NCI-H2227 (cell line): Measurements from ENCODE around the gene KRT13.

Experiments used
- DNase-seq: peaks from one replicate; lab custom pipeline; 2025; ENCODE audit not compliant: unreplicated experiment; lab: John Stamatoyannopoulos, UW

KRT13 gene

DNA sequence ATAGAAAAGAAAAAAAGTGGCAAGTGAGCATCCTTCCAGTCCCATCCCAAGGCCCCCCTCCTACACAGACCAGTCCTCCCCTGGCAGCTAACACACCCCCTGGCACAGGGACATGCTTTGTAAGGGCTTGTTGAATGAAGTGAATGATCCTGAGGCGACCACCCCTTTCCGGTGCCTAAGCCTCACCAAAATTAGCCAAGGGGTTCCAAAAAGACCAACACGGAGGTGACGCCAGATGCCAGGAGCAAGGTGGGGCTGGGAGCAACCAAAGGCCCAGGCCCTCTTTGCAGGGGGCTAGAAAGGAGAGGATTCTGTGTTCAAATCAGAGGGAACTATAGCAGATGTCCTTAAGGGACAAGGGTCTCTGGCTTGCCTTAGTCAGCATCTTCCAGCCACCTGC, 30.0 kb downstream of the KRT13 start:
- no peak for DNase-seq

DNA sequence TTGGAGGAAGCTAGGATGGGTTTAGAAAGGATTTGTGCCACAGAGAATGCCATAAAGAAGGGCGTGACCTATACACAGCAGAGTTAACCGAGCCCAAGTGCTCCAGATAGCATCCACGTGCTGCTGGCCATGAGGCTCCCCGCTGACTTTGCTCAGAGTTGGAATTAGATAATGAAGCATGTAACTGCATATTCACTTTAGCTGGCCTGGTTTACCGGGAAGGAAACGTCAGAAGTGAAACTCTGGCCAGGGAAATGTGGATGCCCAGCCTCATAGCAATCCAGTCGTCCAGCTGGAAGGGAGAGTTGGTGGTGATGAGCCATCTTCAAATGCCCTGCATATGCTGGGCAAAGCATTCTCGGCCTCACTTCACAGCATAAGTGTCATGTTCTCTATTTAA, 30.5 kb downstream of the KRT13 start:
- DNase-seq = no peak

DNA sequence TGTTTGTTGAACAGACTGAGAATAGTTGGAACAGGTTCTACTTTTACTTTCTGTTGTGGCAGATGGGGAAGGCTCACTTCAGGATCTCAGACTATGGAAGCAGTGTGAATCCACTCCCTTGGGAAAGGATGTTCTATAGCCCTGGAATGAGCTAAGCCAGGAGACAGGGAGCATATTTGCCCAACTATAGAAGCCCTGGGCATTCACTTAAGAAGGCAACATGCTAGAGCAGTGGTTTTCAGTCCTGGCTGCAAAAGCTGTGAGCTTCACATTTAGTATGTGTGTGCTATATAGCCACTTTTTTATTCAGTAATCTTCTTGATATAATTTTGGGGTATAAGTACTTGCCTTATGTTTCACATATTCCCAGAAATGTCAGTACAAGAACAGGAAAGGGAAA, 37.1 kb downstream of the KRT13 start:
- DNase-seq = no peak

DNA sequence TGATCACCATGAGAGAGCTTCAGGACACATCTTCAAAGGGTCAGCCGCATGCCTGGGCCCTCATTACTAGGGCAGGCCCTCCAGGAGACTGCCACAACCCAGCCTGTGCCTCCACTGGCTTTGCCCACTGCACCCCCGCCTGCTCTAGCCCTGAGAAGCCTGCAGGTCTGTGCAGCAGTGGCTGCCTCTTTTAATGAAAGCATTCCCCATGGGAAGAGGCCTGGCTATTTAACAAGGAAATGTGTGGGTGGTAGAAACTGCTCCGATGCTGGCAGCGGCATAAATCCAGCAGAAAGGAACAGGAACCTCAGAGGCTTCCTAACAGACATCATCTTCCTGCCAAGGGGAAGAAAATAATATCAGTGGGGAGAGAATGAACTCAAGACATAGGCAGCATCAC, 37.9 kb downstream of the KRT13 start:
- DNase-seq = no peak

DNA sequence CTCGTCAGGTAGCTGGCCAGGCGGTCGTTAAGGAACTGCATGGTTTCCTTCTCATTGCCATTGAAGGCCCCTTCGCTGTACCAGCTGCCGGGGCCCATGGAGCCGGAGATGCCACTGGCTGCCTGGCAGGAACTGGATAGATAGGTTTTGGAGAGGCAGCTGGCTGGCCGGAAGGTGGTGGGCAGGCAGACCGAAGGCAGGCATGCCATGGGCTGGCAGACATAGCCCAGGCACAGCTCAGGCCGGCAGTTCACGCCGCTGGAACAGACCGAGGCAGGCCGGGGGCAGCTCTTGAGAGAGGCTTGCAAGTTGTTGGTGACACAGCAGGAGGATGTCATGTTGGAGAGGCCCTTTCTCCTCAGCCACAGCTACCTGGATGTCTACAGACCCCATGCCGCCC, 38.4 kb downstream of the KRT13 start, which contains the start of gene KRT32:
TSS of gene KRT32 (minus strand) at position 399 of the 400 bp plus-strand sequence. CDS start at position 338, 61 bp downstream.
- DNase-seq = no peak

DNA sequence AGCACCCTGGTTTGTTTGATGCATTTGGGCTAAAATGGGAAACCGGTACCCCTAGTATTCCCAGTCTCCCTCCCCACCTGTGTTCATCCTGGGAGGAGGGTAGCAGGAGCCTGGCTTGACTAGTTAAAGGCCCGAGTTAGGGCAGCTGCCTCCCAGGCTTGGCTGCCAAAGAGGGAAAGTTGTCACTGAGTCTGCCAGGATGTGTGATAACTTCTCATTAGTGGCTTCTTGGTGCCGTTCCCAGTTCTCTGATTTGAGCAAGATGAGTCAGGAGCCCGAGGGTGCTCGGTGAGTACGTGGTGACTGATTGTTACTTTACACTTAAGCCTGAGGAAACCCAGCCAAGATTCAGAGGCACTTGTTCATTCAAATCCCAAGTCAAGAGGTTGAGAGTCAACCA, 40.7 kb downstream of the KRT13 start:
- DNase-seq = no peak

DNA sequence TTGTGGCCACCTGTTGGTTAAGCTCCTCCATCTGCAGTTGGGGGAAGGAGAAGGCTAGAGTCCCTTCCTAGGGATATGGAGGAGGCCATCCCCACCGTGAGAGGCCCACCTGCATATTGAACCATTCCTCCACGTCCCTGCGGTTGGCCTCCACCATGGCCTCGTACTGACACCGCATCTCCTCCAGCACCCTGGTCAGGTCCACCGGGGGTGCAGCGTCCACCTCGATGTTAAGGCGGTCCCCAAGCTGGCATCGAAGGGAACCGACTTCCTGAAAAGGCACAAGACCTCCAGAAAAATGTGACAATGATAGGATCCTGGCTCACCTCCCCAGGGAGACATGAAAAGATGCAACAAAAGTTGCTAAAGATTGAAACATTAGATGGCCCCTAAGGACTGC, 41.2 kb downstream of the KRT13 start:
- no peak for DNase-seq

DNA sequence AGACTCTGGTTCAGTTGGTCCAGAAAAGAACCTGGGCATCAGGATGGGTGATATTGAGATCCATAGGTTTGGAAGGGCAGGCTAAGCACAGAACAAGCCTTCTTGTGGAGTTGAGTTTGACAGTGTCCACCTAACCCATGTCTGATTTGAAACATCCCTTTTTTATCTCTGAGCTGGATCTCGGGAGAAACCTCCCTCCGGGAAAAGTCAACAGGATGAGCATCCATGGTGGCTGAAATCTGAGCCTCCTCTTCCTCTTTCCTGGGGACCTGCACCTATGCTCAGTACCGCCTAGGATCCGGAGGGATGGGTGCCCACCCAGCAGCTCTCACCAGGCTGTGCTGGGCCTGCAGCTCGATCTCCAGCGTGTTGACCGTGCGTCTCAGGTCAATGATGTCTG, 41.7 kb downstream of the KRT13 start:
- DNase-seq = no peak

DNA sequence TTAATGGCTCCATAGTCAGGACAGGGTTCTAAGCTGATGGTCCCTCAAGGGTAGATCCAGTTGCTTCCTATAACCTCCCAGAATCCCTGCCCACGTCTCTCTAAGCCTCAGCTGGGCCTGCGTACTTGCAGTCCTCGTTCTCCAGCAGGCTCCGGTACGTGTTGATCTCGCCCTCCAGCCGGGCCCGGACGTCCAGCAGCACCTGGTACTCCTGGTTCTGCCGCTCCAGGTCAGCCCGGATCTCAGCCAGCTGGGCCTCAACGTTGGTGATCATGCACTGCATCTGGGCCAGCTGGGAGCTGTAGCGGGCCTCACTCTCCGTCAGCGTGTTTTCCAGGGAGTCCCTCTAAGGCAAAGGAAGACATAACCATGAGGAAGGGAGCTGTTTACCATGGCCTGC, 42.7 kb downstream of the KRT13 start:
- no peak for DNase-seq

DNA sequence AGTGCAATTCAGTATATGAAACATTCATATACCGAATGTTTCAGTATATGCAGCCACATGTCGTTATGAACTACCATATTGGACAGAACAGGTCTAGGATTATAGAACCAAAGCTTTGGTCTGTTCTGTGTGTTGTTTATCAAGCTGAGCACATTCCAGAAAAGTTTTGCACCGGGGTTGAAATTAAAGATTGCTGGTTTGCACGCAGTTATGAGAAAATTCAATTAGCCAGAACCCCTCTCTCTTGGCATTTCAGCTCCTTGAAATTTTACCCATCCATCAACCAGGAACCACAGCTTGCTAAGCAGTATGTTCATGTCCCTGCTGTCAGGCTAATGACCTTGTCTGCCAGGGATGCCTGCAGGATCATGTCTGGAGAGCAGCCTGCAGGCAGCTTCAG, 47.7 kb downstream of the KRT13 start:
- no peak for DNase-seq

DNA sequence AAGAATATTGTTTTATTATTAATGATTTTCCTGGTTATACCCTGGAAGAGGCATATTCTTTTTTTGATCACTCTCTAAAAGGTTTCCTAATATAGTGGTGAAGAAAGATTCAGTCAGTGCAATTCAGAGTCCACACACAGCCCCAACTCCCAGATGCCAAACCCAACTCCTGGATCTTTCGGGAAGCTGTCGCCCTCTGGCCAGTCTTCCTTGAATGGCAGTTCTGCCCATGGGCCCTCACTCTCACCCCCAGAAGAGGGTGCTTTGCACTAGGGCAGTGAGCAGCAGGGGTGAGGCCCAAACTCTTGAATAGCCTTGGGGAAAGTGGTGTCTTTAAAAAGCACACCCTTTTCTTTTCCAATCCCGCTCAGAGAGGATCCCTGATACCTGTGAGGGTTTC, 49.2 kb downstream of the KRT13 start:
- DNase-seq = no peak

DNA sequence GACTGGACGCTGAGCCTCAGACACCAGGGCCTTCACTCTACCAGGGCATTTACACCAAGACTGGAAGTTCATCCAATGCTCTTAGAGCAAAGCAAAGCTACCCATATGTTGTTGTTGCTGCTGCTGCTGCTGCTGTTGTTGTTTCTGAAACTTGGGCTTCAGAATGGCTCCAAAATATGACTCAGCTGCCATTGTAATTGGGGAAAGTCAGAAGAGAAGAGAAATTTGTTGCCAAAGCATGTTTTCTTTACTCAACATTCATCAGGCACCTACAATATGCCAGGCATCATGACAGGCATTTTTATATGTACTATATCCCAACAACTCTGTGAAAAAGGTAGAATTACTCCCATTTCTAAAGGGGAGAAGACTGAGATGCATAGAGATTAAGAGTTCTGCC, 50.2 kb downstream of the KRT13 start:
- no peak for DNase-seq

DNA sequence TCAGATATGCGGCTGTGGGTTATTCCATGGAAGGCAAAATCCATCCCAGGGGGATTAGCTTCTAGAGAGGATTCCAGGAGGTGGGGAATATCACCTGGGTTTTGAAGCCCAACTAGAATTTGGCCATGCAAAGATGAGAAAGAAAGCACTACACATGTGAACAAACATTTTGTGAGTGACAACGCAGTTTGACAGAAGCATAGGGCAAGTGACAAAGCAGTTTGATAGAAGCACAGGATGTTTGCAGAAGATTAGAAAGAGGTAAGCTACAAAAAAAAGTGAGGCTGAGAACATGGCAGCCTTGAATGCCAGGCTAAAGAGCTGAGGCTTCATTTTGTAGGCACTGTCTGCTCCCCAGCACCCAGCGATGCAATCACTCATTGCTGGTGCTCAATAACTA, 52.3 kb downstream of the KRT13 start:
- DNase-seq = no peak

DNA sequence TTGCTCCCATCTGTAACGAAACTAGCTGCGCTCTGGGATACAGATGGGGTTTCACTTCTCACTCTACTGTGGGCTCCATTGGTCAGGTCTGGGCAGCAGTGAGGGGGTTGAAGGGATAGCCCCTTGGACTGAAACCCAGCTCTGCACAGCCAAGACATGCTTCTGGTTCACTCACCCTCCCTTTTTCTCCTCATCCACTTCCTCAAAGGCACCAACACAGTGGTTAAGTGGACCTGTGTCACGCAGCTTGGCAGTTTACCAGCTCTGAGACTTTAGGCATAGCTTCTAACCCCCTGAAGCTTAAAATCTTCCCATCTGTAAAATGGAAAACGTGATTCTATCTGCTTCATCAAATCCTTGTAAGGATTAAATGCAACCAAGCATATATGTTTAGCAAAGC, 53.1 kb downstream of the KRT13 start:
- no peak for DNase-seq

DNA sequence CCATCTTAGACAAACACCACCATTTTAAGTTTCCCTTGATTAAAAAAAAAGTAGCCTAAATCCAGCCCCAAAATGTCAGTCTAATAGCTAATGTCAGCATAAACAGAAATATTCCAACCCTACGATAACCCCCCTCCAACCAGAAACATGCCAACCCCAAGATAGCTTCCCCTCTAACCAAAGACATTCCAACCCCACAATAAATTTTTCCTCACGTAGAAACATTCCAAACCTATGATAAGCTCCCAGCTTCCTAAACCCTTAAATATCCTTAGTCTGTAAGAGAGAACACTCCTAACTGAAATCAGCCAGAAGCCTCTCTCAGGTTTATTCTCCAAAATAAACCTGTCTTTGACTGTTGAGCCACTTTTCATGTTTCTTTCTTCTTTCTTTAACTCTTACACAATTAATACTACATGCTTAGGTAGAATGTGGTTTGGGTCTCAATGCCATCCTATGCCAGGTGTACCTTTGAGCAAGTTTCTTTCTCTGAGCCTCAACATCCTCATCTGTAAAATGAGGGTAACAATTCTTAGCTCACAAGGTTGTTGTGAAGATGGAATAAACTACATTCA, 54.2 kb downstream of the KRT13 start:
- no peak for DNase-seq
